Pulmonary artery endothelial cell (primary cell): ENCODE measurements around the gene GPC5. TPM values are rescaled to one million over a fixed set of nuclear protein-coding genes. Genes with fewer than 3 reads are reported as not detected.

ENCODE experiments used
- total RNA-seq: library from RNA; depleted of rRNA; stranded (reverse); fragments of >200 nt; gene quantifications from 2 replicates; pipeline ENCODE4 v1.2.3, GENCODE V29; 2014

GPC5 gene
- total RNA-seq, 1 donor from 2014 or later: not detected

Other genes with a start within 250 kb of the GPC5 start
- gene MIR17HG, start 50.9 kb upstream of the GPC5 start, total RNA-seq: 8.2 and 9.4 TPM in 2 replicates